ENCODE measurements around the gene ACTL9. TPM values are rescaled to one million over a fixed set of nuclear protein-coding genes. Genes with fewer than 3 reads are reported as not detected.
A peak's percentile ranks its signal among the peaks of the same experiment; 100 is the strongest.

The ACTL9 gene
- total and polyA plus RNA-seq, 2 of the 13 experiments (the other 11 are each of a cell fraction or from before 2014, with no cell fraction given): not detected

DNA sequence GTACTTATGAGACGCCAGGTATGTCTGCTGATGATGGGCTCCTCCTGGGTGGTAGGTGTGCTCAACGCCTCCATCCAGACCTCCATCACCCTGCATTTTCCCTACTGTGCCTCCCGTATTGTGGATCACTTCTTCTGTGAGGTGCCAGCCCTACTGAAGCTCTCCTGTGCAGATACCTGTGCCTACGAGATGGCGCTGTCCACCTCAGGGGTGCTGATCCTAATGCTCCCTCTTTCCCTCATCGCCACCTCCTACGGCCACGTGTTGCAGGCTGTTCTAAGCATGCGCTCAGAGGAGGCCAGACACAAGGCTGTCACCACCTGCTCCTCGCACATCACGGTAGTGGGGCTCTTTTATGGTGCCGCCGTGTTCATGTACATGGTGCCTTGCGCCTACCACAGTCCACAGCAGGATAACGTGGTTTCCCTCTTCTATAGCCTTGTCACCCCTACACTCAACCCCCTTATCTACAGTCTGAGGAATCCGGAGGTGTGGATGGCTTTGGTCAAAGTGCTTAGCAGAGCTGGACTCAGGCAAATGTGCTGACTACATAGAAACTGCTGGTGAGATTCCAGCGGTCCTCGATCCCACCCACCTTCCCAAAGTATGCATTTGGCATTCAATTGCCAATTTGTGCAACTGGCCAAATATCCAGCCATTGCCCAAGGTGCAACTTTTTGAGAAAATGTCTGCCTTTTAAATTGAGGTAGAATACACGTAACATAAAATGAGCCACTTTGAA lies 33.0 kb upstream of the ACTL9 start (continued):
- TF ChIP-seq, protein P1, sequence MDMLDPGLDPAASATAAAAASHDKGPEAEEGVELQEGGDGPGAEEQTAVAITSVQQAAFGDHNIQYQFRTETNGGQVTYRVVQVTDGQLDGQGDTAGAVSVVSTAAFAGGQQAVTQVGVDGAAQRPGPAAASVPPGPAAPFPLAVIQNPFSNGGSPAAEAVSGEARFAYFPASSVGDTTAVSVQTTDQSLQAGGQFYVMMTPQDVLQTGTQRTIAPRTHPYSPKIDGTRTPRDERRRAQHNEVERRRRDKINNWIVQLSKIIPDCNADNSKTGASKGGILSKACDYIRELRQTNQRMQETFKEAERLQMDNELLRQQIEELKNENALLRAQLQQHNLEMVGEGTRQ (IDR thresholded peaks at IDR 0.05; ENCODE audit: low read depth, low read length): no peak
- TF ChIP-seq, protein P1 (CRISPR knock-in tag; IDR thresholded peaks at IDR 0.05; ENCODE audit: borderline replicate concordance): no peak
- TF ChIP-seq ZNF230 (CRISPR knock-in tag; IDR thresholded peaks at IDR 0.05) (no peak), NCOA1 (CRISPR knock-in tag; IDR thresholded peaks at IDR 0.05) (no peak), BCL6 (CRISPR knock-in tag; IDR thresholded peaks at IDR 0.05) (no peak), ZNF605 (CRISPR knock-in tag; IDR thresholded peaks at IDR 0.05) (no peak), BHLHE40 (IDR thresholded peaks at IDR 0.05; ENCODE audit: low read length) (no peak), TBX3 (IDR thresholded peaks at IDR 0.05; ENCODE audit: borderline replicate concordance) (no peak)
- TF ChIP-seq, protein P2, sequence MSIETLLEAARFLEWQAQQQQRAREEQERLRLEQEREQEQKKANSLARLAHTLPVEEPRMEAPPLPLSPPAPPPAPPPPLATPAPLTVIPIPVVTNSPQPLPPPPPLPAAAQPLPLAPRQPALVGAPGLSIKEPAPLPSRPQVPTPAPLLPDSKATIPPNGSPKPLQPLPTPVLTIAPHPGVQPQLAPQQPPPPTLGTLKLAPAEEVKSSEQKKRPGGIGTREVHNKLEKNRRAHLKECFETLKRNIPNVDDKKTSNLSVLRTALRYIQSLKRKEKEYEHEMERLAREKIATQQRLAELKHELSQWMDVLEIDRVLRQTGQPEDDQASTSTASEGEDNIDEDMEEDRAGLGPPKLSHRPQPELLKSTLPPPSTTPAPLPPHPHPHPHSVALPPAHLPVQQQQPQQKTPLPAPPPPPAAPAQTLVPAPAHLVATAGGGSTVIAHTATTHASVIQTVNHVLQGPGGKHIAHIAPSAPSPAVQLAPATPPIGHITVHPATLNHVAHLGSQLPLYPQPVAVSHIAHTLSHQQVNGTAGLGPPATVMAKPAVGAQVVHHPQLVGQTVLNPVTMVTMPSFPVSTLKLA (IDR thresholded peaks at IDR 0.05): peak; percentile 78
- TF ChIP-seq, protein P3, sequence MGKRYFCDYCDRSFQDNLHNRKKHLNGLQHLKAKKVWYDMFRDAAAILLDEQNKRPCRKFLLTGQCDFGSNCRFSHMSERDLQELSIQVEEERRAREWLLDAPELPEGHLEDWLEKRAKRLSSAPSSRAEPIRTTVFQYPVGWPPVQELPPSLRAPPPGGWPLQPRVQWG (CRISPR knock-in tag; IDR thresholded peaks at IDR 0.05; ENCODE audit: borderline replicate concordance, low read depth): no peak
- TF ChIP-seq, protein P4, sequence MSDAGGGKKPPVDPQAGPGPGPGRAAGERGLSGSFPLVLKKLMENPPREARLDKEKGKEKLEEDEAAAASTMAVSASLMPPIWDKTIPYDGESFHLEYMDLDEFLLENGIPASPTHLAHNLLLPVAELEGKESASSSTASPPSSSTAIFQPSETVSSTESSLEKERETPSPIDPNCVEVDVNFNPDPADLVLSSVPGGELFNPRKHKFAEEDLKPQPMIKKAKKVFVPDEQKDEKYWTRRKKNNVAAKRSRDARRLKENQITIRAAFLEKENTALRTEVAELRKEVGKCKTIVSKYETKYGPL (CRISPR knock-in tag; IDR thresholded peaks at IDR 0.05): no peak
- TF ChIP-seq, protein P5, sequence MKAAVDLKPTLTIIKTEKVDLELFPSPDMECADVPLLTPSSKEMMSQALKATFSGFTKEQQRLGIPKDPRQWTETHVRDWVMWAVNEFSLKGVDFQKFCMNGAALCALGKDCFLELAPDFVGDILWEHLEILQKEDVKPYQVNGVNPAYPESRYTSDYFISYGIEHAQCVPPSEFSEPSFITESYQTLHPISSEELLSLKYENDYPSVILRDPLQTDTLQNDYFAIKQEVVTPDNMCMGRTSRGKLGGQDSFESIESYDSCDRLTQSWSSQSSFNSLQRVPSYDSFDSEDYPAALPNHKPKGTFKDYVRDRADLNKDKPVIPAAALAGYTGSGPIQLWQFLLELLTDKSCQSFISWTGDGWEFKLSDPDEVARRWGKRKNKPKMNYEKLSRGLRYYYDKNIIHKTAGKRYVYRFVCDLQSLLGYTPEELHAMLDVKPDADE (CRISPR knock-in tag; IDR thresholded peaks at IDR 0.05): no peak

All from HepG2 (cell line).